Jurkat, Clone E6-1 (cell line): Measurements from ENCODE around the gene LRRC37A3.
"Not testable (repeated sequence)": the region's sequence is repeated elsewhere in the genome, so short reads cannot be mapped to it uniquely, and the experiment has no call there.

Source experiments
- DNase-seq: peaks from one replicate; pipeline ENCODE4 v3.0.0-alpha.2; 2011; ENCODE audit warnings: low read depth, low spot score
- H3K4me3 ChIP-seq: 2 replicates; pipeline ENCODE4 v1.5.1; 2011; ENCODE audit warnings: mild to moderate bottlenecking, low read length, control low read depth, moderate library complexity

Gene LRRC37A3

GRCh38 chr17:64840960-64841359 lies 78.3 kb downstream of the LRRC37A3 start:
- DNase-seq, H3K4me3 ChIP-seq: not testable (repeated sequence)

- not testable (repeated sequence) for H3K4me3 ChIP-seq, DNase-seq
Observed at GRCh38 chr17:64838513-64838912, 80.8 kb downstream of the LRRC37A3 start.

- DNase-seq: peak; percentile 60
- peak overlapping the region; percentile 60 for H3K4me3 ChIP-seq
Observed at GRCh38 chr17:64837018-64837761, 82.1 kb downstream of the LRRC37A3 start.

DNA sequence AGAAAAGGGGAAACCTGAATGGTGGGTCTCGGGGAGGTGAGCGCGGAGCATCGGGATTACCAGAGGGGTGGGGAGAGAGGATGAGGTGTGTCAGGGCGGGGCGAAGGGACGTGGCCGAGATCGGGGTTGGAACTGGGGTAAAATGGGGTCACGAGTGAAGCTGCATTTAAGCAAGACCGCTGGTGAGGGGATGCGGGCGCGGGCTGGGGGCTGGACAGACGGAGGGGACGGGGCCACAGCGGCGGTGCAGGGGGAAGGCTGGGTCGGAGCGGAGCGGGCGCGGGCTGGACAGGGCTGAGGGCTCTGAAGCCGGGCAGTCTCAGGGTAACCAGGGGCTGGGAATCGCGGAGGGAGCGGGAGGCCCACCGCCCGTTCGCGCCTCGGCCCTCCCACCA lies 82.7 kb downstream of the LRRC37A3 start:
- not testable (repeated sequence) for DNase-seq
- peak overlapping the region; percentile 60 for H3K4me3 ChIP-seq

DNA sequence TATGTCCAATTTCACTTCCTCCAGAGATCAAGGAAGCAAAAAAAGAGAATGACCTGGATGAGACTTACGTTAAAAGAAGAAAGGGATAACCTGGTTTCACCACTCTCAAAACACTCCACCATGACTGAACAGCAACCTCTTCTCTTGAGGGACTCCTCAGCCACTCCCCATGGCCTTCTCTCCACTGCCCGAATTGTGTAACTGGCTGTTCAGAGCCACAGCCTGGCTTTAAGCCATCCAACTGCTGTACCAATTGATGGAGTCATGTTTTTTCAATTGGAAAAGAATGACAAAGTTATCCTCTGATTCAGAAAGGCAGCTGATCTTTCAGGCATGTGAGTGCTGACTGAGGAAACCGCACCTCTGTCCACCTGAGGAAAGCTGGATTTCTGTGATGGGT lies 85.2 kb downstream of the LRRC37A3 start:
- DNase-seq, H3K4me3 ChIP-seq: not testable (repeated sequence)

GRCh38 chr17:64830631-64831040 lies 88.6 kb downstream of the LRRC37A3 start:
- not testable (repeated sequence) for H3K4me3 ChIP-seq

GRCh38 chr17:64829824-64830630 lies 89.3 kb downstream of the LRRC37A3 start:
- DNase-seq, H3K4me3 ChIP-seq: not testable (repeated sequence)

More at GRCh38 chr17:64830631-64831040, 88.6 kb downstream of the LRRC37A3 start:
- DNase-seq: not testable (repeated sequence)

GRCh38 chr17:64829068-64829467 lies 90.2 kb downstream of the LRRC37A3 start:
- DNase-seq, H3K4me3 ChIP-seq: not testable (repeated sequence)

DNA sequence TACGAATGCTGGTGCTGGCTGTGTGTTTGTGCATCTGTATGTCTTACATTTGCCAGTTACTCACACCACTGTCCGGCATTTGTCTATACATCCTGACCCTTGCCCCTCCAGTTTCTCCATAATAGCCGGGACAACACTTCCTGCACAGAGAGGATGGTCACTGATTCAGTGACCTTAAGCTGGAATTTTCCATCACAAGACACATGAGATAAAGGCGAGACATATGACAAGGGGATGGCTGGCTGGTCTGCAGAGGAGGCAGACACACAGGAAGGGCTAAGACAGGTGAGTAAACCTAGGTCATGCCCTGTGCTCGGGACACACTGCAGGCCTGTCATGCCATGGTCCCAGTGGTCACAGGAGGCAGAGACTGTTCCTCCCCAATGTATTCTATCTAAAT lies 100.4 kb downstream of the LRRC37A3 start:
- DNase-seq, H3K4me3 ChIP-seq: not testable (repeated sequence)

- H3K4me3 ChIP-seq, DNase-seq: not testable (repeated sequence)
Observed at GRCh38 chr17:64815833-64816198, 103.5 kb downstream of the LRRC37A3 start.

DNA sequence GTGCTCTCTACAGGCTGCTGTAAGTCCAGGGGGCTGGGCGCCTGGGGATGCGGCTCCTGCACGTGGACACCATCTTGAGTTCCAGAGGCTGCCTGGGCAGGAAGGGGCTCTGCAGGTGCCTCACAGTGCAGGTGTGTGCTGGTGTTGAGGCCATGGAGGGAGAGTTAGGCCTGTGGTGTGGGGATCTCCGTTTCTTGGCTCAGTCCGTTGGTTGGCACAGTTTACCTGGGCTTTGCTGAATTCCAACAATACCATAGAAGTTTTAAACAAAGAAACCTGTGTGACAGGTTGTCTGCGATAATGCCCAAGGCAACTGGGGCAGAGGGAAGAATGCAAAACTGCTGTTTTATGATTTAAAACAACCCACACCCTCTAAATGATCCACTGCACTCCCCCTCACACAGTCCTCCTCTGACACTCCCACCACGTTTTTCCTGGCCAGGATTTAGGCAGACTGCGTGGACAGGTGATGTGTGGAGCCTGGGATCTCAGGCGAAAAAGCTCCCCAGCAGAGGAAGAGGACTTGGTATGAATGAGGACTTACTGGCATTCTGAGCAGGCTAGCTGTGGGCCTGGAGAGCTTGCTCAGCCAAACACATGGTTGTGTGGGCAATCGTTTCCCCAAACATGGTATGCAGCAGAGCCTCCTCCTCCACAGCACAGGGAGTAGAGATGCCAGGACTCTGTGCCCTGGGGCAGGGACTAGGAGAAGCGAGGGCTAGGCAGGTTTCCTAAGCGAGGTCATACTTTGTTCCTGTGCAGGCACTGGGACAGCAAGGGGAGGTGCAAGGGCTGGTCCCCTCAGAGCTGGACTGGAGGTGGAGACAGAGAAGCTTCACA lies 104.1 kb downstream of the LRRC37A3 start:
- H3K4me3 ChIP-seq, DNase-seq: not testable (repeated sequence)

GRCh38 chr17:64808178-64808977 lies 110.9 kb downstream of the LRRC37A3 start:
- not testable (repeated sequence) for H3K4me3 ChIP-seq
- DNase-seq: peak; percentile 12
